ENCODE data around the gene TTC7B.

Gene TTC7B

DNA sequence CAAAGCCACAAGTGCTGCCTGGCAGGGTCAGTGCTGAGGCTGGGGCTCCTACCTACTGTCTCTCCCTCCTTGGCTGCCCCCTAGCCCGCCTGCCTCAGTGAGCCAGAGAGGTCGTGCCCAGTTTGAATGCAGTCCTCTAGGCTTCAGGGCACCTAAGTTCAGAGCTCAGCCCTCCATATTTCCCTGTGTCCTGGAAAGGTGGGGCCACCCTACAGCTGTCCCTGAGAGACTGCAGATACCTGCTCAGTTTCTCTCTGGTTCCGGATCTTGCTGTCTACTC lies 276.8 kb downstream of the TTC7B start:
- H3K4me3 ChIP-seq (ENCODE audit: low read depth, low read length), result no peak overlapping the region
- CTCF ChIA-PET, result no interaction called here

DNA sequence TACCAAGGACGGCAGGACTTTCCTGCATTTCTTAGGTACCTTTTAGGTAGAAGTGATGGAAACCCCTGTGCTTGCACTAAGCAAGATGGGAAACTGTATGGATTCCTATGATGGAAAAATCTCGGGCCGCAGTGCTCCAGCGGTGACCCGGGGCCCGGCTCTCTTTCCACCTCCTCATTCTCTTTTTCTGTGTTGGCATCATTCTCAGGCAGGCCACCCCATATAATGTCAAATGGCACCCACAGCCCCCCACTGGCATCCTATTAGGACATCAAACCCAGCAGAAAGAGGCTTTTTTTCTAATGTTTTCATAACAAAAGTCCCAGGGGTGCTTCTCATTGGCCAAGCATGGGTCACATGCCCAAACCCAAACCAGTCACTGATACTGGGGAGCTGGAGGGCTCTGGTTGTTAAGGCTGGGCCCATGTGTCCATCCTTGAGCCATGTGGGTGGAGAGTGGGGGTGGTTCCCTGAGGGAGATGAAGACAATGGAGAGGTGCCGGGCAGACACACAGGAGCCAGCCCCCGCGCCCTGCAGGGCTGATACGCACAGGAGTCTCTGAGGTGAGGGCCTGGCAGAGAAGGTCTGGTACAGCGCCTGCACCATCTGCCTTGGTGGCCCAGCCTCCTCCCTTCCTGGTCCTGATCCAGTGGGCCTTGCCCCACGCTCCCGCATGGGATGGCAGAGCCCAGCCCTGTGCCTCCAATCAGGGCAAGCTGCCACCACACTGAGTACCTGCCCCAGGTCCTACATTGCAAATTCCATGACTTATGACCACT lies 277.3 kb downstream of the TTC7B start:
- ChIA-PET CTCF (no interaction called here), POLR2A (no interaction called here)
- TF ChIP-seq, protein P1, sequence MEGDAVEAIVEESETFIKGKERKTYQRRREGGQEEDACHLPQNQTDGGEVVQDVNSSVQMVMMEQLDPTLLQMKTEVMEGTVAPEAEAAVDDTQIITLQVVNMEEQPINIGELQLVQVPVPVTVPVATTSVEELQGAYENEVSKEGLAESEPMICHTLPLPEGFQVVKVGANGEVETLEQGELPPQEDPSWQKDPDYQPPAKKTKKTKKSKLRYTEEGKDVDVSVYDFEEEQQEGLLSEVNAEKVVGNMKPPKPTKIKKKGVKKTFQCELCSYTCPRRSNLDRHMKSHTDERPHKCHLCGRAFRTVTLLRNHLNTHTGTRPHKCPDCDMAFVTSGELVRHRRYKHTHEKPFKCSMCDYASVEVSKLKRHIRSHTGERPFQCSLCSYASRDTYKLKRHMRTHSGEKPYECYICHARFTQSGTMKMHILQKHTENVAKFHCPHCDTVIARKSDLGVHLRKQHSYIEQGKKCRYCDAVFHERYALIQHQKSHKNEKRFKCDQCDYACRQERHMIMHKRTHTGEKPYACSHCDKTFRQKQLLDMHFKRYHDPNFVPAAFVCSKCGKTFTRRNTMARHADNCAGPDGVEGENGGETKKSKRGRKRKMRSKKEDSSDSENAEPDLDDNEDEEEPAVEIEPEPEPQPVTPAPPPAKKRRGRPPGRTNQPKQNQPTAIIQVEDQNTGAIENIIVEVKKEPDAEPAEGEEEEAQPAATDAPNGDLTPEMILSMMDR (IDR thresholded peaks at IDR 0.05; ENCODE audit: insufficient read depth, low read length, missing control alignments), result no peak
- no peak overlapping the region for H3K4me3 ChIP-seq (ENCODE audit: low read depth, low read length)
- DNase-seq (ENCODE audit: low read depth, low spot score), result no peak

More for the DNA sequence above, 276.8 kb downstream of the TTC7B start:
- DNase-seq (ENCODE audit: low read depth, low spot score), result no peak
- POLR2A ChIA-PET, result no interaction called here
- TF ChIP-seq, protein P1 (IDR thresholded peaks at IDR 0.05; ENCODE audit: insufficient read depth, low read length, missing control alignments), result no peak

DNA sequence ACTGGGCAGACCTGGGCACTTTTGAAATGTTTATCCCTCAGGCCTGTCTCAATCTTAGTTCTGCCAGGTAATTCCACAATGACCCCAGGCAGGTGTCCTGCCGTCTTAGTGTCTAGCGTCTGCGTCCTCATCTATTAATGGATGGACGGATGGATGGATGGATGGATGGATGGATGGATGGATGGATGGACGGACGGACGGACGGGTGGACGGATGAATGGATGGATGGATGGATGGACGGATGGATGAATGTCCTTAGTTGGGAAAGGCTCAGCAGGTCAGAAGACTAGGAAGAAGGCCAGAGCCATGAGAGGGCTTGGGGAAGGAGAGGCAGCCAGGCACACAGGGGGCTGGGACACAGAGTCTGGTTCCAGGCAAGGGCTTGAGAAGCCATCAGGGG lies 278.1 kb downstream of the TTC7B start:
- ChIA-PET CTCF (no interaction called here), POLR2A (no interaction called here)
- no peak overlapping the region for H3K4me3 ChIP-seq (ENCODE audit: low read depth, low read length)
- DNase-seq (ENCODE audit: low read depth, low spot score), result no peak
- TF ChIP-seq, protein P1 (IDR thresholded peaks at IDR 0.05; ENCODE audit: insufficient read depth, low read length, missing control alignments), result no peak

DNA sequence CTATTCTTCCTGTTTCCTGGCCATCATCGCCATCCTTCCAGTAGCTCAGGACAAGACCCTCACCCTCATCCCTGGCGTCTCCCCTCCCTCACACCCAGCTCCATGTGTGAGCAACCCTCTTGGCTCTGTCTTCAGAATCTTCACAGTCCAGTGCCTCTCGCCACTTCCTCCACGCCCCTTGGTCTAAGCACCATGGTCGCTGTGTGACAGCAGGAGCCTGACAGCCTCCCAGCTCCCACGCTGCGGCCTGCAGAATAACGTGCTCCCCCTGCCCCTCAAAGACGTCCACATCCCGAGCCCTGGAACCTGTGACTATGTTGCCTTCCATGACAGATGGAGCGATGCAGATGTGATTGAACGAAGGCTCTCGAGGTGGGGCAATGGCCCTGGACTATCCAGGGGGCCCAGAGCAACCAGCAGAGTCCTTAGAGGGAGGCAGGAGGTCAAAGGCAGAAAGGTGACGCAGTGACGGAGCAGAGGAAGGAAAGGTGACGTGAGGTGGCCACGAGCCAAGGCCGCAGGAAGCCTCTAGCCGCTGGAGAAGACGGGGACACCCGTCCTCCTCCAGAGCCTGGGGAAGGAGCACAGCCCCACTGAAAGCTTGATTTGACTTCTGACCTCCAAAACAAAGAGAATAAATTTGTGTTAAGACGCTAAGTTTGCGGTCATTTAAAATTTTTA lies 279.6 kb downstream of the TTC7B start:
- TF ChIP-seq, protein P1 (IDR thresholded peaks at IDR 0.05; ENCODE audit: insufficient read depth, low read length, missing control alignments), result no peak
- CTCF ChIA-PET, result interaction anchor here (1.0 kb wide), 1 partner anchor 137 kb away, joined by 4 read pairs; no protein-coding TSS in a partner anchor
- no peak for DNase-seq (ENCODE audit: low read depth, low spot score)
- no peak overlapping the region for H3K4me3 ChIP-seq (ENCODE audit: low read depth, low read length)
- POLR2A ChIA-PET, result no interaction called here

DNA sequence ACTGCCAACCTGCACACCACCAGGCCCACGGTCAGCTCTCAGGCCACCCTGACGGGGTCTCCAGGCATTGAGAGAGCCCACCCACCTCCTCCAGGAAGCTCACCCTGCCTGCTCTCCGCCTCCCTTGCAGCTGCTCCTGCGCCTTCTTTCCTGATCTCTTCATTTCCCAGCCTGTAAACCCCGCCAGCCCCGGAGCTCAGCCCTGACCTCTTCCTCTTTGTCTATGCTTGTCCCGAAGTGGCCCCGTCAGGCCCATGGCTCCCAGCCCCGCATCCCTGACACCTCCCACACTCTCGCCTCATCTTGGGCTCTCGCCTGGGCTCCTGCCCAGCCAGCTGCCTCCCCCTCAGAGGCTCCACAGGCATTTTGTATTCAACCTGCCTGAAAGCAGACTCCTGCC lies 280.1 kb downstream of the TTC7B start:
- H3K4me3 ChIP-seq (ENCODE audit: low read depth, low read length), result no peak overlapping the region
- CTCF ChIA-PET, result interaction anchor here (1.0 kb wide), 1 partner anchor 136 kb away, joined by 4 read pairs; no protein-coding TSS in a partner anchor
- POLR2A ChIA-PET, result no interaction called here
- no peak for DNase-seq (ENCODE audit: low read depth, low spot score)
- TF ChIP-seq, protein P1 (IDR thresholded peaks at IDR 0.05; ENCODE audit: insufficient read depth, low read length, missing control alignments), result no peak

DNA sequence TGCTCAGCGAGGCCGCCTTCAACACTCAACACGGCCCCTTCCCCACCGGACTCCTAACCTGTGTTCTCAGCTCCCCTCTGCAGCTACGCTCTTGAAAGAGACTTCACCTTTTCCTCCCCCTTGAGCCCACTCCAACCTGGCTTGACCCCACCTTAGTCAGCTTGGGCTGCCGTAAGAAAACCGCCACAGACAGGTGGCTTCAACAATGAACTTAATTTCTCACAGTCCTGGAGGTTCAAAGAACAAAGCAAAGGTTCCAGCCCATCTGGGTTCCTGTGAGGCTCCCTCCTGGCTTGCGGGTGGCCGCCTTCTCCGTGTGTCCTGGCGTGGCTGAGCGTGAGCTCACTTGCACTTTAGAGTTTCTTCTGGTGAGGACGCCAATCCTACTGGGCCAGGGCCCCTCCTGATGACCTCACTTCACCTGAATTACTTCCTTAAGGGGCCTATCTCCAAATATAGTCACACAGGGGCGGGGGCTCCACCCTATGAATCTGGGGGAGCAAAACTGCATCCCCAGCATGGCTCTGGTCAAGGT lies 280.6 kb downstream of the TTC7B start:
- POLR2A ChIA-PET, result no interaction called here
- CTCF ChIA-PET, result interaction anchor here (1.0 kb wide), 1 partner anchor 136 kb away, joined by 4 read pairs; no protein-coding TSS in a partner anchor
- DNase-seq (ENCODE audit: low read depth, low spot score), result no peak
- TF ChIP-seq, protein P1 (IDR thresholded peaks at IDR 0.05; ENCODE audit: insufficient read depth, low read length, missing control alignments), result no peak
- no peak overlapping the region for H3K4me3 ChIP-seq (ENCODE audit: low read depth, low read length)
